ENCODE measurements around the gene ARVCF.

ARVCF gene

DNA sequence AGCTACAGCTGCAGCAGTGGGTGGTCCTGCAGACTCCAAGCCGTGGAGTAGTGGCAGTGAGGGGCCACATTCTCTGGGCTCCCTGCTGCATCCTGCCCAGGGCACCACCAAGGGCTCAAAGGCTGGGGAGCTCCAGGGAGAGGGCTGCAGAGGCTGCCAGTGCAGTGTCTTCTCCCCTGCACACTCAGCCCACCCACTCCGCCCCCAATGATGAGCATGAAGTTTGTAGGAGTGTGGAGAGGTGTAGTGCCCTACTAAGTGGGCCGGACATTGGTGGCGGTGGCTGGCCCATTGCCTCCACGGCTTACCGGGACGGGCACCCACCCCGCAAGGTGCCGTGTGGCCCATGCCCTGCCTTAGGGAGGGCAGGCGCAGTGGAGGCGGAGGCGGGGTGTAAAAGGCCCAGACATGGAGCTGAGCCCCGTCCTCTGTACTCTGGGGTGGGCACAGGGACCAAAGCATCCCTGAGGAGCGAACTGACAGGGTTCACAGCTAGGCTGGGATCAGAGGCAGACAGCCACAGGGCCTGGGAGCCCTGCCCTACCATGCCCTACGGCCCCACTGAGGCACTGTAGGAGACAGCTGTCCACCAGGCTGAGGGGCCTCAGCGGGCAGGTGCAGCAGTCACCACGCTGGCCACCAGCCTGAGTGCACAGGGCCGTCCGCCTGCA, 18.9 kb downstream of the ARVCF start:
- no peak for DNase-seq

DNA sequence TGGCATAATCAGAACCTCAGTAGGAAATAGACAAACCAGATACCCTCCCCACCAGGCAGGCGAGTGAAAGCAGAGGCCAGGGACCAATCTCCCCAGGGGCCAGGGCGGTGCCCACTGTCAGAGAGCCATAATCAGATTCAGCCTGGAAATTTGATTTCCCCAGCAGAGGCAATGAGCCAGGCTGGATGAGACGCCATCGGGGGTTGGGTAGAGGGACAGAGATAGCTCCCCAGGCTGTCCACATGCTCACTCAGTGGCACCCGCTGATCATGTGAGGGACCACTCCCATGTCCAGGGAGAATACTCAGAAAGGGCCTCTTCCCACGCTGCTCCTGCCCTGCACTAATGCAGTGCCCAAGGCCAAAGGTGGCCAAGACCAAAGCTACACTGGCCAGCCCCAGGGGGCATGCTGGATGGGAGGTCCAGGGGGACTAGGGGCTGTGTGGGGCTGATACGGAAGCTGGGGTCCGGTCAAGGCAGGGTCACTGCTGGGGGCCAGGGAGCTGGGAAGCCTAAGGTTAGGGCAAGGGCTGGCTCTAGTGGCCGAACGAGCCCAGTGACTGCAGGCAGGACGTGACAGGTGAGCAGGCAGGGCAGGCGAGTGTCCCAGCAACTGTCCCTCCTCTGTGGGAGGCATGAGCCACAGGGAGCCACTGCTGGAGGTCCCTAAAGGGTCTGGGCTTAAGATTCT, 19.8 kb downstream of the ARVCF start:
- peak; percentile 45 for DNase-seq

DNA sequence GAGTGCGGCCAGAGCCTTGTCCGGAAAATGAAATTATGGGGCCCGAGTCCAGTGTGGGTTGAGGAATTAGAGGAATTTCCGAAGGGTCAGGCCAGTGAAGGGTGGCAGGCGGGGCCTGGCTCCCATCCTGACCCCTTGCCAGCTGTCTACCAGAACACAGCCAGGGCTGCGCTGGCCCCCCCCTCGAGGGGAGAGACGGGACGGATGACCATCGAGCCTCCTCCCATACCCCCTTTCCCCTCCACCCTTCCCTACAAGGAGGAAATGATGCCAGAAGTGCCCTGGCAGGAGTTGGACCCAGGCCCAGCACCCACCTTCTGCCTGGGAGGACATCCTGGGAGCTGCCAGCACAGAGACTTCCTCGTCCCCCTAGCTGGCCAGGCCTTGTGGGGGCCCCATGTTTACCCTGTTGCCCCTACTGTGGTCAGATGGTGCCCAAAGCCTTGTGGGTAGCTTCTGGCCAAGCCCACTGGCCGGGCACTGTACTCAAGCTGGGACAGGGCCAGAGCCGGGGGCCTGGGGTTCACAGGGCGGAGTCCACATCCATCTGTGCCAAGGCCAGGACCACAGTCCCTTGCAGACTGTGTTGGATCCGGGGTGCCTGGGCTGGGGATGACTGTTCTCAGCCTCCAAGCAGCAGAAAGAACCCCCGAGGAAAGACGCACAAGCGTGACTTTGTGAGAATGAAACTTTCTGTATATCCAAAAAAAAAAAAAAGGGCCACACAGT, 20.8 kb downstream of the ARVCF start:
- DNase-seq = no peak

DNA sequence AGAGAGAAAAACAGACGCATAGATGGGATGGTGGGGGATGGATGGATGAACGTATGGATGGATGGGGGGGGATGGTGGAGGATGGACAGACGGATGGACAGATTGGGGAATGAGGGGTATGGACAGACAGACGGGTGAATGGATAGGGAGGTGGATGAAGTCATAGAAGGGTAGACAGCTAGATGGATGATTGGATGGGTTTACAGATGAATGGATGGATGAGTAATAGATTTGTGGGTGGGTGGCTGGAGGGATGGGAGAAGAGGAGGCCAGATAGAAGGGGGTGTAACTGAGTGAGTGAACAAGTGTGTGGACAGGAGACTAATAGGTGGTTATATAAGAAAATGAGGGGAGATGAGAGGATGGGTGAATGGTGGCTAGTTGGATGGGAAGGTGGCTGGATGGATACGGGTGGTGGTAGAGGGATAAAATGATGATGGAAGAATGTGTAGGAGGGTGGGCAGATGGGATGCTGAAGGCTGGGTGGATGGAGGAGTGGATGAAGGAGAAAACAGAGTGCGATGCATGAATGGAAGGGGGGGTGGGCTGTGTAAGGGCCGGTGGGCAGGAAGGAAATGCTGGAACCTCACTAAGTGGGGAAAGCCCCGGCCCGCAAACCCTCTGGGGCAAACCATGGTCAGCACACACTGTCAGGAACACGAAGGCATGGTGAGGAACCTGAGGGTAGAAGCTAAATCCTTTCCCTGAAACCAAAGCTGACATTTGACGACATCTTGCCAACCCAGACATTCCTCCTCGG, 21.6 kb downstream of the ARVCF start:
- DNase-seq = no peak

DNA sequence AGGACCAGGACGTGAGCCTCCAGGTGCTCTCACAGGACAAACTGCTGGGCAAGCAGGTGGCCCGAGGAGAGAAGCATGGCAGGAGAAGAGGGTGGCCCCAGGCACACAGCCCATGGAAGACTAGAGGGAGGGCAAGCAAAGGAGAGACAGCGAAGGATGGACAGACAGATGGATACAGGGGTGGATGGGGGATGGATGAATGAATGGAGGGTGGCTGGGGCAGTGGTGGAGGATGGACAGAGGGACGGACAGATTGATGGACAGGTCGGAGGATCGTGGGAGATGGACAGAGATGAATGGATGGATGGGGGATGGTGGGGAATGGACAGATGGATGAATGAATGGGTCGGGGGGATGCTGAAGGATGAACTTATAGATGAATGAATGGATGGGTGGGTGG, 22.7 kb downstream of the ARVCF start:
- DNase-seq = no peak

- no peak for DNase-seq
Observed at GRCh38 chr22:19992921-19993355, 23.7 kb downstream of the ARVCF start.

GRCh38 chr22:19992481-19992911, 24.1 kb downstream of the ARVCF start:
- no peak for DNase-seq

DNA sequence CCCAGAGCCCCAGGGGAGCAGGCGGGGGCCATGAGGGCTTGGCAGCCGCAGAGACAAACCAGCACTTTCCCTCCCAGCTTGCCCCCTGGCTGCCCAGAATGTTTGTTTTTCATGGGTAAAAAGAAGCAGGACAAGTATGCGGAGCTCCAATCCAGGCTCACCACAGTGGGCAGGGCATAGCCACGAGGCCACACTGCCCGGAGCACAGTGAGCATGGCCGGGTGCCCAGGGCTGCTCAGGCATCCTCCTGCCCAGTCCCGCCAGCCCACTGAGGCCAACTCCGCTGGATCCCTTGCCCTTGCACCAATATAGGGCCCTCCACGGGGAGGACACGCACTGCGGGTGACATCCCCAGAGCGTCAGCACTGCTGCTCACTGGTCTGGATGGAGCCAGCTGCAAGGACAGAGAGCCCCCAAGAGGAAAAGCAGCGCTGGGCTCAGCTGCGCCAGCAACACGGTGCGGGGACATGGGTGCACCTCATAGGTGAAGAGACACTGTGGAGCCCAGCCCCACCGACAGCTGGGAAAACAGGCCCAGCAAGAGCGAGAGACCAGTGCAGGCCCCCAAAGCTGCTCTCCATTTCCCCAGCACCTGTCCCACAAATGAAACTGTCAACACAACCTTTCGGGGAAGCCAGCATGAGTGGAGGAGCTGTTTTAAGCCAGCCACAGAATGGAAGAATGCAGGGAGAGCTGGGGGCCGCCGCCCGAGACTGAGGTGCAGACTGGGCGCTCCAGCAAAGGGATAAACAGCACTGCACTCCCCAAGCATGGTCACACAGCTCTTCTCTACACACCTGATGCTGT, 24.8 kb downstream of the ARVCF start:
- no peak for DNase-seq

- no peak for DNase-seq
Observed at GRCh38 chr22:19991395-19991644, 25.3 kb downstream of the ARVCF start.

- DNase-seq = no peak
Observed at GRCh38 chr22:19990609-19991394, 25.8 kb downstream of the ARVCF start.

- DNase-seq = no peak
Observed at GRCh38 chr22:19990188-19990587, 26.4 kb downstream of the ARVCF start.

- DNase-seq = no peak
Observed at GRCh38 chr22:19989725-19990067, 26.9 kb downstream of the ARVCF start.

GRCh38 chr22:19988965-19989724, 27.5 kb downstream of the ARVCF start:
- peak; percentile 43 for DNase-seq

DNA sequence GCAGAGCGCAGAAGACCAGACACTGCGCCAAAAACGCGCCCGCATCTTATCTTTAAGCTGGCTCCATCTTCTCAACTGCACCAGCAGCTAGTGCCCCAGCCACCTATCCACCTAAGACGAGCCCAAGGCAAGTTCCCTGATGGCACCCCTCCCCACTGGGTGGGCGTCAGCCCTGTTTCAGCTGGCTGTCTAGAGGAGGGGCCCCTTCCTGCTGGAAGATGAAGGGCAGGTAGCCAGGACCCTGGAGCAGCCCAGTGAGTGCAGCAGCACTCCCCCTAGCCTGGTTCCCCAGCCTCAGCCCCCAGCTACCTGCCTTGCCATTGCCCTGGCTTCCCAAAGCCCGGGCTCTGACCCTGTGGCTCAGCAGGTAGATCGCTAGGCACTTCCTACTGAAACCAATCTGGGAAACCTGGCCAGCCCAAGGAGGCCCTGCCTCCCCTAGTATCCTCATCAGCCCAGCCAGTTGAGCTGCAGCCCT, 28.3 kb downstream of the ARVCF start:
- no peak for DNase-seq

DNA sequence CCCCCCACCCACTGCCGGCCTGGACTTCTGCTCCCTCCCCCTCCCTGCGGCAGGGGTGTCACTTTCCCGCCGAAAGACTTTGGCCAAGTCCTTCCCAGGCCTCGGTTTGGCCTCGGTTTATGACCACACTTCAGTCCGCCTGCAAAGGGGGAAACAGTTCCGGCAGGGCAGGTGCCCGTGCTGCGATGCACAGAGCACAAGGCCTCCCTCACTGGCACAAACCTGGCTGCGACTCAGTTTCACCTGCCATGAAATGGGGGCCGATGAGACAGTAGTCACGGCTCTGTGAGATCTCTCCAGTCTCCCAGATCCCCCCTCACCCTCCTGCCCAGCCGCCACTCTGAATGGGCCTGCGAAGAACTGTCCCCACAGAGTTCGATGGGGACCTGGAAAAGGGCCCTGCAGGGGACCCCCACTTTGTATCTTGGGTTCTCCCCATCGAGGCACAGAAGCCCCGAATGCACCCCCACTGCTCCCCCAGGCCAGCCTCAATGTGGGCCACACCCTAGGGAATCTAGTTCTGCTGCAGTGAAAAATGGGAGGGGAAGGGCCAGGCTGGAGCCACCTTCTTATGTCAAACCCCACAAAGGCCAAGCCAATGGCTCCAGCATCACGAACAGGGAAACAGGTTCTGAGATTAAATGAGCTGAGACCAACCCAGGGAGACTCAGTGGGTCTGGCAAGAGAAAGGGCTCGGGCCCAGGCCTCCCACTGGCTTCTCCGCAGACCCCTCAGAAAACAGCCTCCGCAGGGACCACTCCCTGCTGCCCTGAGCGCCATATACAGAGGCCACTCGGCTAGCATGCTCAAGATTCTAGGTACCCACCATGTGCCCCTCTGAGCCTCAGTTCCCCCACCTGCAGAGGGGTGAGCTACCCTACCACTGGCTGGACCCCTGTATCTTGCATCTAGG, 29.0 kb downstream of the ARVCF start:
- DNase-seq = no peak

GRCh38 chr22:19986410-19987341, 29.9 kb downstream of the ARVCF start:
- DNase-seq = peak; percentile 87

DNA sequence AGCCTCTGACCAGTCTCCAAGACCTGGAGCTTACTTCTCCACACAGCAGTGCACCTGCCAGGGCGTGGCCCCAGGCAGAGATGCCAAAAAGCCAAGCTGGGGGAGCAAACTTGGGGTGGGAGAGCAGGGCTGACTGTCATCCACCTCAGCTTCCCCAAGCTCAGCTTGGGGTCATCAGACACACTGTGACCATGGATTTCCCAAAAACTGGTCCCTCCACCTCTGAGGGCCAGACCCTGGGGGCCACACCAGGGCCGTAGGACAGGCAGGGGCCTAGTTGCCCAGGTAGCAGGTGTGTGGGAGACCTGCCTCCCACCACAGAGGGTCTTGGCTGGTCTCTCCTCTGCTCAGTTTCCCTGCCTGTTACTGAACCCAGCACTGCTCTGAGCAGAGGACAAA, 30.6 kb downstream of the ARVCF start:
- no peak for DNase-seq

All from OCI-M1 (cell line).